ENCODE results near the gene FBXO46.
"Not testable (repeated sequence)": the region's sequence is repeated elsewhere in the genome, so short reads cannot be mapped to it uniquely, and the experiment has no call there.

FBXO46 gene

DNA sequence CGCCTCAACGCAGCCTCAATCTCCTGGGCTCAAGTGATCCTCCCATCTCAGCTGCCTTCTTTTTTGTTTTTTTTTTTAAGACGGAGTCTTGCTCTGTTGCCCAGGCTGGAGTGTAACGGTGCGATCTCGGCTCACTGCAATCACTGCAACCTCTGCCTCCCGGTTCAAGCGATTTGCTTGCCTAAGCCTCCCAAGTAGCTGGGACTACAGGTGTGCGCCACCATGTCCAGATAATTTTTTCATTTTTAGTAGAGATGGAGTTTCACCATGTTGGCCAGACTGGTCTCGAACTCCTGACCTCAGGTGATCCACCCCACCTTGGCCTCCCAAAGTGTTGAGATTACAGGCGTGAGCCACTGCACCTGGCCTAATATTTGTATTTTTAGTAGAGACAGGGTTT lies 10.6 kb downstream of the FBXO46 start:
- DNase-seq (ENCODE audit: low spot score), result not testable (repeated sequence)

DNA sequence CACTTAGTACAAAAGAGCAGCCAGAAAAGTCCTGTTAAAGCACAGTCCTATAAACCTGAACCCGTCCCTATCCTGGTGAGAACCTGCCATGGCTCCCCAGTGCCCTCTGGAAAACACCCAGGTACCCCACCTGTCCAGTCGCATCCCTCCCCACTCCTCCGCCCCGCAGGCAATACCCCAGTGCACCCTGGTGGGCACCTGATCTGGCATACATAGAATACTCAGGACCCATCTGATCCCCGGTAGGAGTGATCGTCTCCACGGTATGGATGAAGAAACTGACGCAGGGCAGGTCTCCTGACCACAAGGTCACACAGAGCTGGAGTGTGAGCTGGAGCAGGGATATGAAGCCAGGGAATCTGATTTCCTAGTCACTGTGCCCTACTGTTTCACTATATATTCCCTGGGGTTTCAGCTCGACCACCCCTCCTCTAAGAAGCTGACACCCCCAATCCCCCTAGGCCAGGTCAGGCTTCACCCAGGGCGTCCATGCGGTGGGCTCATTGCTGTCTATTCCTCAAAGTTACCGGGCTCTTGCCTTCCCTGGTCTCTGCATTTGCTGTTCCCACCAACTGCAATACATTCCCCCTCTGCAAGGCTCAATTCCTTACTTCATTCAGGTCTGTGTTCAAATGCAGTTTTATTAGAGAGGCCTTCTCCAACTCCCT lies 12.6 kb downstream of the FBXO46 start:
- DNase-seq (ENCODE audit: low spot score), result no peak

- DNase-seq (ENCODE audit: low spot score), result peak; percentile 98
Observed at GRCh38 chr19:45717131-45717982, 13.3 kb downstream of the FBXO46 start.

DNA sequence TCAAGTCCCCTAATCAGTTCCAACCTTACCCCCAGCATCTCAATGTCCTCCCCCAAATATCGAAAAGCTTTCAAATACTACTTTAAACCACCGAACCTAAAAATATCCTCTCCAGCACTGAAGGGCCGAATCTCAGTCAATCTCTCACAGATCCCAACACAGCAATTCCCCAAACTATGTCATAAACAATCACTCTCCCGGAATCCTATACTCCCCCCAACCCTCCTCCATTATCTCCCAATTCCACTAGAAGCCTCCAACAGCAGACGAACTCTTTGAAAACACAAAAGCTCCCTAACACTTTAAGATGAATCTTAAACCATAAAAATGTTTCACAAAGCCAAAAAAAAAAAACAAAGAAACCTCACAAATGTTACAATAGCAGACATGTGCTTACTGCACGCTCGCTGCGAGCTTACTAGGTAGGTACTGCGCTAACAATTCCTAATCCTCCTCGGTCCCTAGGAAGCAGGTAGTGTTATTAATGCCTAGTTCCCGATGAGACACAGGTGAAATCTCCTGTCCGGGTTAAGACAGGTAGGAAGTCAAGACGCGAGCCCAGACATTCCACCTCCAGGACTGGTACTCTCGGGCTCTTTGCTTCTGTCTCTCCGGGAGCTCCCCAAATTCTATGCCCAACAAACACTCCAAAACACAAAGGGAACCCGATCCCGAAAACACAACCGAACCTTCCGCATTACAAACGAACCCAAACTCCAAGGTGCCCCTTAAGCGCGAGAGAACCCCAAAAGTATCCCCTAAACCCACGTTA lies 14.2 kb downstream of the FBXO46 start:
- DNase-seq (ENCODE audit: low spot score), result peak; percentile 26

GRCh38 chr19:45715139-45715538 lies 15.6 kb downstream of the FBXO46 start:
- no peak for DNase-seq (ENCODE audit: low spot score)

GRCh38 chr19:45713141-45713540 lies 17.6 kb downstream of the FBXO46 start:
- no peak for DNase-seq (ENCODE audit: low spot score)

DNA sequence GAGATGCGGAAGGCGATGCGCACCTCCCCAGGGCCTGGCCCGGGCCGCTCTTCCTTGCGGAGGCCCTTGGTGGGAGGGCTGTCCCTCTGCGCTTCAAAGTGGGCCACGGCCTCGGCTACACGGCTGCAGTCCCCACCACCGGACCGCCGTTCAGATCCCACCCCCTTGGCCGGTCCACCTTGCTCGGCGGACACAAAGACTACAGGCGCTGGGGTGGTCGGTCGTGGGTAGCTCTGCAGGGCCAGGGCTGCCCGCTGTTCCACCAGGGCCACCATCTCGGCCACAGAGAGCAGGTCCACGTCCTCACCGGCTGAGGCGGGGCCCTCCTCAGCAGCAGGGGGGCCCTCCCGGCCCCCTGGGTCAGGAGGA lies 18.0 kb downstream of the FBXO46 start:
- DNase-seq (ENCODE audit: low spot score), result no peak

GRCh38 chr19:45711851-45712698 lies 18.6 kb downstream of the FBXO46 start:
- DNase-seq (ENCODE audit: low spot score), result no peak

DNA sequence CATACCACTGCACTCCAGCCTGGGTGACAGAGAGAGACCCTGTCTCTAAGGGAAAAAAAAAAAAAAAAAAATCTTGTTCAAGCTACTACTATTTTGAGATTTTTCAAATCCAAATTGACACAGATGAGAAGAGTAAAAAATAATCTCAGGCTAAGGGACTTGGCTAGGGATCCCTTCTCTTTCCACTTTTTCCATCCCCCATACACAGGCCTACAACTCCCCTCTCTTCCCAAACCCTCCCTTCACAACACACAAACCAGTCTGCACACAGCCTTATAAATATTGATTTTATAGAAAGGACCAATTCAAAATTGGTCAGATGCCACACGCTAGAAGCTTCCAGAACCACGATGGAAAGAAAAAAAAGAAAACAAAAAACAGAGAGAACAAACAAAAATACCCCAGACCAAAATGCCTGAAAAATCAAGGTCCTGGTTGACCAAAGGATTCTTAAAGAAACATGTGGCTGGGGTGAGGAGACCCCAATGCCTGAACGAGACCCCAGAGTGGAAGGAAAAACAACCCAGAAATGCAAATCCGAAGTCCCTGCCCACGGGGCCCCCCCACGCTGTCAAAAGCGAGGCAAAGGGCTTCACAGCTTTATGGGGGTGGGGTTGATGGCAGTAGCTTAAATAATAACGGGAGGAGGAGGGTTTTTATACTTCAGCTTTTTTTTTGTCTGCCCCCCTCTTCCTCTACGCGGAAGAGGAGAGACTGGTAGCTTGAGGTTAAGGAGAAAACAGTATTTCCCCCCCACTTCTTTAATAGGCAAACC lies 20.2 kb downstream of the FBXO46 start:
- no peak for DNase-seq (ENCODE audit: low spot score)

GRCh38 chr19:45705710-45706415 lies 24.8 kb downstream of the FBXO46 start:
- DNase-seq (ENCODE audit: low spot score), result no peak

DNA sequence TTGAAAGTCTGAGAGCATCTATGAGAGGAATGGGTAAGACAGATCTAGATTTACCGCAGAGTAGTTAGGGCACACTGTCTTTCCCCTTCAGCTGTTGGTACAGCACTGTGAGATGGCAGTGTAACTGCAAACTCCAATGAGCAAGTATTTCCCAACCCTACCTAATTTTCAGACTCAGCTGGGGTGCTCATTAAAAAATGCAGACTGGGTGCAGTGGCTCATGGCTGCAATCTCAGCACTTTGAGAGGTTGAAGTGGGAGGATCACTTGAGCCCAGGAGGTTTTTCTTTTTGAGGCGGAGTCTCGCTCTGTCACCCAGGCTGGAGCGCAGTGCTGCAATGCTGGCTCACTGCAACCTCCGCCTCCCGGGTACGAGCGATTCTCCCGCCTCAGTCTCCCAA lies 25.6 kb downstream of the FBXO46 start:
- DNase-seq (ENCODE audit: low spot score), result no peak

- DNase-seq (ENCODE audit: low spot score), result no peak
Observed at GRCh38 chr19:45701676-45702075, 29.0 kb downstream of the FBXO46 start.

DNA sequence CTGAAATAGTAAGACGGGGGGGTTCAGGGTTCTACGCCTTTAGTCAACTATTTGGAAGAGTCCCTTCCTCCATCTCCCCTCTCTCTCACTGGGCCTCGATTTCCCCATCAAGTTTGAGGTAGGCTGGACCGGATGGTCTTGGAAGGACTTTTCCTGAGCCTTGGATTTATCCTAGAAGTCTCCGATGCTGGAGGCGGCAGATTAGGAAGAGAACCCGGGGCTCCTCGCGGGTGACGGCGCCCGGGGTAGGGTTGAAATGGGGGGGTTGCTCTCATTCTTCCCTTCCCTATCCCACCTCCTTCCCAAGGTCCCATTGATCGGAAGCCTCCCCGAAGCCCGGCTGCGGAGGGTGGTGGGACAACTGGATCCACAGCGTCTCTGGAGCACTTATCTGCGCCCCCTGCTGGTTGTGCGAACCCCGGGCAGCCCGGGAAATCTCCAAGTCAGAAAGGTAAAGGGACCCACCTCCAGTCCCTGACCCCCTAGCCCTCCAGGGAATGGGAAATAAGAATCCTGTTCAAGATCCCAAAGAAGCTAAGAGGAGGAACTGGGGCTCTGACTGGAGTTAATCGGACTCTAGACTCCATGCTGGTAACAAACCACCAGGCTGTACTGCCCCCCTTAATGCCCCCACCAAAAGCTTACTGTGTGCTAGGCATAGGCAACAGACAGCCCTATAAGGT lies 37.4 kb downstream of the FBXO46 start:
- DNase-seq (ENCODE audit: low spot score), result peak; percentile 87

DNA sequence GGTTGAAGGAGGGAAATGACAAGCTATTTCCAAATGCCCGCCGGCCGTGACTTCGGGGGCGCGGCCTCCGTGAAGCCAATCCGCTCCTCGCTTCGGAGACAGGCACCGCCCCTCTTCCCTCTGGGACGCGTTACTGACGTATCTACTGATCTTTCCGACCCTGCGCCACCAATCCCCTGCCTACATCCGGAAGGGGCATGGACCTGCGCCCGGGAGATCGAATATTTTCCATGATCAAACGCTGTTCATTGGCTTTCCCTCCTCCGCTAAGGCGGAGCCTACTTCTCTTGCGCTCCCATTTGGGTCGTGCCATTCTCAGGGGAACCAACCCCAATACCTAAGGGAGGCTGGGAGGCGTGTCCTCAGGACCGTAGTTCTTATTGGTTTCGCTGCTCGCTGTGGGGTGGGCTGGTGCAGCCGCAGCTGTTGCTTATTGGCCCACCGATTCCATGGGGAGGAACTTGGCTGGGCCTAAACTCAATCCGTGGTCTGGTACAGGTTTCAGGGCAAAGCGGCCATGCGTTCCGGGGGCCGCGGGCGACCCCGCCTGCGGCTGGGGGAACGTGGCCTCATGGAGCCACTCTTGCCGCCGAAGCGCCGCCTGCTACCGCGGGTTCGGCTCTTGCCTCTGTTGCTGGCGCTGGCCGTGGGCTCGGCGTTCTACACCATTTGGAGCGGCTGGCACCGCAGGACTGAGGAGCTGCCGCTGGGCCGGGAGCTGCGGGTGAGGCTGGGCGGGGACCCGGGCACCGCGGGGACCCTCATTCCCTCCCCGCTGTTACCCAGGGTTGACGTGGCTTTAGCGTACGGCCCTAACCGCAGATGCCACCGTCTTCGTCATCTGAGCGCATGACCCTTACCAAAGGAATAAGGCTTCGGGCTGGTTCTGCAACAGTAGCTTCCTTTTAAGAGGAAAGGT lies 38.2 kb downstream of the FBXO46 start, which contains the start of gene QPCTL:
Gene QPCTL, plus strand, starts transcription at position 480 of the 919 bp plus-strand sequence. Its CDS starts 38 bp downstream, at position 518.
- DNase-seq (ENCODE audit: low spot score), result peak; percentile 97

- DNase-seq (ENCODE audit: low spot score), result peak; percentile 96
Observed at GRCh38 chr19:45691516-45692186, 39.0 kb downstream of the FBXO46 start, which contains the start of gene SNRPD2. Gene SNRPD2 (minus strand): TSS chr19:45691953. CDS start chr19:45691888, 65 bp downstream.

- no peak for DNase-seq (ENCODE audit: low spot score)
Observed at GRCh38 chr19:45687599-45687998, 43.1 kb downstream of the FBXO46 start.

DNA sequence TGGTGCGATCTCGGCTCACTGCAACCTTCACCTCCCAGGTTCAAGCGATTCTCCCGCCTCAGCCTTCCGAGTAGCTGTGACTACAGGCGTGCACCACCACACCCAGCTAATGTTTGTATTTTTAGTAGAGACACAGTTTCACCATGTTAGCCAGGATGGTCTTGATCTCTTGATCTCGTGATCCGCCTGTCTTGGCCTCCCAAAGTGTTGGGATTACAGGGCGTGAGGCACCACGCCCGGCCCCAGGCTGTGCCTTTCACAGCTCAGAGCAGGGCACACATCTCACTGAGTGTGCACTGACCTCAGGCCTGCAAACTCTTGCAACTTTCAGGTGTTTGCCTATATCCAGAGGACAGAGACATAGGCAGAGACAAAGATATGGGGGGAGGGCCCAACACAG lies 45.7 kb downstream of the FBXO46 start:
- not testable (repeated sequence) for DNase-seq (ENCODE audit: low spot score)

- DNase-seq (ENCODE audit: low spot score), result no peak
Observed at GRCh38 chr19:45682908-45683307, 47.8 kb downstream of the FBXO46 start.

Measured in GM03348 (cell line).